Measurements from ENCODE around the gene TAF3.

Gene TAF3

GRCh38 chr10:8049865-8050555 lies 231.7 kb downstream of the TAF3 start:
- DNase-seq: no peak

GRCh38 chr10:8050556-8051108 lies 232.3 kb downstream of the TAF3 start:
- no peak for DNase-seq

GRCh38 chr10:8051109-8051821 lies 233.0 kb downstream of the TAF3 start:
- no peak for DNase-seq

- no peak for DNase-seq
Observed at GRCh38 chr10:8051851-8052257, 233.5 kb downstream of the TAF3 start.

- DNase-seq: no peak
Observed at GRCh38 chr10:8052341-8052955, 234.1 kb downstream of the TAF3 start.

GRCh38 chr10:8052956-8053445 lies 234.7 kb downstream of the TAF3 start:
- DNase-seq: no peak

GRCh38 chr10:8053446-8054243 lies 235.3 kb downstream of the TAF3 start:
- DNase-seq: peak; percentile 79

- DNase-seq: no peak
Observed at GRCh38 chr10:8054244-8054493, 235.9 kb downstream of the TAF3 start.

GRCh38 chr10:8054494-8055407 lies 236.4 kb downstream of the TAF3 start, which contains the start of gene GATA3:
Gene GATA3 (plus strand): TSS chr10:8054688. CDS start chr10:8055656, 968 bp downstream.
- peak; percentile 39 for DNase-seq

- no peak for DNase-seq
Observed at GRCh38 chr10:8055420-8056349, 237.4 kb downstream of the TAF3 start.

- no peak for DNase-seq
Observed at GRCh38 chr10:8056378-8056777, 238.1 kb downstream of the TAF3 start.

GRCh38 chr10:8056871-8057331 lies 238.6 kb downstream of the TAF3 start:
- no peak for DNase-seq

GRCh38 chr10:8057636-8058273 lies 239.4 kb downstream of the TAF3 start:
- DNase-seq: no peak

GRCh38 chr10:8058274-8059111 lies 240.2 kb downstream of the TAF3 start:
- DNase-seq: no peak

- no peak for DNase-seq
Observed at GRCh38 chr10:8059191-8059936, 241.1 kb downstream of the TAF3 start.

- DNase-seq: peak; percentile 59
Observed at GRCh38 chr10:8060010-8060703, 241.9 kb downstream of the TAF3 start.

GRCh38 chr10:8060704-8061121 lies 242.4 kb downstream of the TAF3 start:
- no peak for DNase-seq
